K562 (cell line): ENCODE results near the gene CHN2. TPM values are rescaled to one million over a fixed set of nuclear protein-coding genes. Genes with fewer than 3 reads are reported as not detected.

ENCODE experiments used
- ATAC-seq: fragments of 200-7000 bp; cut with Tn5 transposase; 3 replicates; pipeline ENCODE4 v1.9.1; 2020; ENCODE audit warnings: moderate library complexity
- BruUV-seq: library from RNA; stranded (reverse); fragments of 400-500 nt; replicated peaks from 2 replicates; lab custom pipeline; 2021; lab: Mats Ljungman, UMichigan
- CTCF ChIA-PET: fragments of 300-600 bp; formaldehyde crosslinking; extraction: SDS; loops from one replicate; lab custom pipeline; 2021; ENCODE audit warnings: low intra/inter-chr PET ratio; lab: Yijun Ruan, JAX
- POLR2A ChIA-PET: fragments of 300-600, 350-650 bp; sonication (Branson Sonifier 250); formaldehyde crosslinking; extraction: SDS; loops from one replicate; lab custom pipeline; 2021; ENCODE audit warnings: antibody characterized with exemption, inconsistent platforms; lab: Yijun Ruan, JAX
- DNase-seq, 4 experiments: peaks; one replicate each; pipeline versions ENCODE4 v3.0.0 to v3.0.0-alpha.2; 2011 to 2018; ENCODE audit warnings: low spot score in 3 of 4, mixed read lengths in 3 of 4; ENCODE audit errors: extremely low read depth in 1 of 4
- FAIRE-seq: peaks from 2 replicates; lab custom pipeline; 2011; peaks lifted over from hg19 to GRCh38; lab: Jason Lieb, UNC
- H2AFZ ChIP-seq: 2 replicates; pipeline ENCODE4 v1.6.0; 2011; ENCODE audit warnings: low read depth, low read length, control low read depth, inconsistent platforms
- H3K27ac ChIP-seq: fragments of 200-600 bp; 3 replicates; pipeline ENCODE4 v1.8.0; 2011; ENCODE audit warnings: low read depth, mild to moderate bottlenecking, control low read depth, inconsistent platforms, low read length, moderate library complexity, mixed read lengths; ENCODE audit errors: extremely low read depth
- H3K27me3 ChIP-seq, 2 experiments: fragments of 300-600 bp in 1 of 2; 2 replicates in 1 of 2; 3 replicates in 1 of 2; pipeline versions ENCODE4 v1.6.0 to v1.8.0; 2011; ENCODE audit warnings: inconsistent platforms in 2 of 2, low read length in 2 of 2, mild to moderate bottlenecking in 1 of 2, mixed read lengths in 1 of 2, moderate library complexity in 1 of 2; ENCODE audit not compliant: control insufficient read depth in 2 of 2, insufficient read depth in 2 of 2
- H3K36me3 ChIP-seq: fragments of 300-600 bp; 3 replicates; pipeline ENCODE4 v1.8.0; 2011; ENCODE audit warnings: mild to moderate bottlenecking, low read length, inconsistent platforms; ENCODE audit not compliant: control insufficient read depth, insufficient read depth
- H3K4me1 ChIP-seq, 2 experiments: fragments of 200-600 bp in 1 of 2; replicated peaks in 1 of 2; 2 replicates in 1 of 2; 3 replicates in 1 of 2; pipeline versions ENCODE4 v1.5.1 to v1.8.0; 2011; ENCODE audit warnings: inconsistent platforms in 2 of 2, low read length in 2 of 2, mild to moderate bottlenecking in 1 of 2, mixed read lengths in 1 of 2, moderate library complexity in 1 of 2; ENCODE audit not compliant: control insufficient read depth in 2 of 2, insufficient read depth in 2 of 2
- H3K4me2 ChIP-seq: 2 replicates; pipeline ENCODE4 v1.6.1; 2011; ENCODE audit warnings: low read length, control low read depth, inconsistent platforms, mixed read lengths; ENCODE audit not compliant: insufficient read depth
- H3K4me3 ChIP-seq: fragments of 200-600 bp; sonication (generic), shearing (Covaris generic); 2 replicates; pipeline ENCODE4 v1.5.1; 2016; ENCODE audit warnings: control low read depth, inconsistent platforms
- H3K79me2 ChIP-seq: fragments of 200-600 bp; 3 replicates; pipeline ENCODE4 v1.8.0; 2011; ENCODE audit warnings: low read length, inconsistent platforms; ENCODE audit not compliant: control insufficient read depth, insufficient read depth
- H3K9ac ChIP-seq, 2 experiments: 2 replicates each; pipeline versions ENCODE4 v1.6.0 to v1.6.1; 2011; ENCODE audit warnings: low read depth in 2 of 2, low read length in 2 of 2, control low read depth in 1 of 2, inconsistent platforms in 1 of 2, mild to moderate bottlenecking in 1 of 2, mixed read lengths in 1 of 2; ENCODE audit not compliant: insufficient read depth in 1 of 2
- H3K9me1 ChIP-seq: one replicate; pipeline ENCODE4 v1.6.0; 2011; ENCODE audit warnings: inconsistent platforms, mild to moderate bottlenecking, low read length, moderate library complexity; ENCODE audit not compliant: control insufficient read depth, insufficient read depth
- H3K9me3 ChIP-seq: replicated peaks from 2 replicates; pipeline ENCODE4 v1.5.1; 2011; ENCODE audit warnings: low read depth, low read length, inconsistent platforms; ENCODE audit not compliant: control insufficient read depth, insufficient read depth
- H4K20me1 ChIP-seq: replicated peaks from 2 replicates; pipeline ENCODE4 v1.6.1; 2011; ENCODE audit warnings: low read length, inconsistent platforms, mixed read lengths; ENCODE audit not compliant: control insufficient read depth, insufficient read depth
- BCLAF1 ChIP-seq, 2 experiments: fragments of 450-650 bp in 1 of 2; IDR thresholded peaks; 2 replicates each; pipeline ENCODE4 v1.6.1; 2011 to 2017; ENCODE audit warnings: low read depth in 2 of 2, antibody characterized with exemption in 1 of 2, borderline replicate concordance in 1 of 2, low read length in 1 of 2, mild to moderate bottlenecking in 1 of 2, mixed read lengths in 1 of 2; ENCODE audit not compliant: control insufficient read depth in 1 of 2
- MAFF ChIP-seq: IDR thresholded peaks from 2 replicates; pipeline ENCODE4 v1.6.1; 2012; ENCODE audit warnings: low read length, improper control_type of control experiment
- WGBS: fragments of 100-300 bp; shearing (Covaris generic); methylation state at CpG from one replicate; pipeline ENCODE4 v1.1.6; 2016; ENCODE audit warnings: low coverage, mixed read lengths; ENCODE audit not compliant: insufficient coverage; ENCODE audit errors: missing lambda C conversion rate; 5-methylcytosine and 5-hydroxymethylcytosine counted together
- in situ Hi-C: fragments of 300-500 bp; cut with MboI; formaldehyde crosslinking; loops from 4 replicates; pipeline ENCODE4 v1.15.0; 2018; ENCODE audit warnings: inconsistent platforms, mixed read lengths
- intact Hi-C: fragments of 100-400 bp; cut with micrococcal nuclease; formaldehyde crosslinking; loops from 2 replicates; pipeline ENCODE4 v1.14.2; 2022
- polyA plus RNA-seq, 8 experiments: library from polyadenylated mRNA; depleted of rRNA in 4 of 8; stranded (reverse) in 5 of 8; unstranded in 3 of 8; fragments of >200 nt; fragmentation: Nextera tagmentation in 2 of 8; fragmentation: Illumina TruSeq in 1 of 8; extraction: Ambion mirVana in 2 of 8; extraction: Trizol in 1 of 8; gene quantifications; 2 replicates each; pipeline versions ENCODE4 v1.2.1 to v1.2.3, GENCODE V29; 2011 to 2014; ENCODE audit warnings: inconsistent platforms in 1 of 8, missing spikeins in 1 of 8
- total RNA-seq, 7 experiments: library from RNA; depleted of rRNA in 6 of 7; stranded (reverse); fragments of >200 nt in 6 of 7; fragmentation: Illumina TruSeq in 2 of 7; extraction: Trizol in 2 of 7; gene quantifications; 2 replicates each; pipeline versions ENCODE4 v1.2.1 to v1.2.3, GENCODE V29; 2011 to 2021; ENCODE audit warnings: low replicate concordance in 1 of 7
- TF ChIP-seq, protein P1 (sequence below): sonication (generic); formaldehyde crosslinking; IDR thresholded peaks from 2 replicates; pipeline ENCODE4 v1.8.0; 2022; ENCODE audit warnings: missing genetic modification reagents, mild to moderate bottlenecking, moderate library complexity, borderline replicate concordance
- TF ChIP-seq, protein P2 (sequence below): sonication (generic); formaldehyde crosslinking; IDR thresholded peaks from 2 replicates; pipeline ENCODE4 v1.8.0; 2023; ENCODE audit warnings: missing genetic modification reagents, mild to moderate bottlenecking, borderline replicate concordance

CHN2 gene
- total and polyA plus RNA-seq, 9 of the 15 experiments (the other 6 are each of a cell fraction or from before 2014, with no cell fraction given), result 0.12 to 2.1 (median 0.31) TPM; not detected in 1

DNA sequence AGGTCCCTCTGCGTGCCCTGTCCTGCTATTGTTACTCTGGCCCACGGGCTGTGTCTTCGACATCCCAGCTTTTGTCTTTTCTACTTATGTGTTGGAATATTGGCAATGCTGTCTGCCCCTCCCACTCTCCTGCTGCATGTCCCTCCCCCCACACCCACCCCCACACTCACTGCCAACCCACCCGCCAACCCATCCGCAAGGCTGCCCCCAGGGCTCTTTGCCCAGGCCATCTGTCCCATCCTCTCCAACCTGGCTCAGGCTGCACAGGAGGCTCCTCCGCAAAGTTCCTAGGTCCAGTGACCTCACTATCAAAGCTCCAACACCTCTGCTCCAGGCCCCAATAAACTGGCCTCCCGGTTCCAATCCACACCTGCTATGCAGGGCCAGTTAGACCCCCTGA, 202.0 kb downstream of the CHN2 start:
- in situ Hi-C loops, result no loop called here
- intact Hi-C loops, result no loop called here
- no TSS peak for BruUV-seq

More for the DNA sequence above, 202.0 kb downstream of the CHN2 start:
- Histone ChIP-seq H3K79me2 (no peaks in the 10 kb centered on the region), H4K20me1 (no peaks in the 10 kb centered on the region), H3K4me2 (no peak overlapping the region), H3K4me1 (no peaks in the 10 kb centered on the region), H3K4me3 (no peak overlapping the region), H2AFZ (no peak overlapping the region), H3K9ac (no peak overlapping the region), H3K27ac (no peak overlapping the region), H3K27me3 (peaks cover 2 to 25% of the 10 kb centered on the region in 2 experiments; a peak in 2 of 5 replicates), H3K36me3 (no peaks in the 10 kb centered on the region), H3K9me3 (no peaks in the 10 kb centered on the region), H3K9me1 (no peaks in the 10 kb centered on the region)
- FAIRE-seq (no peak), DNase-seq (no peak), ATAC-seq (no peak)
- 9% methylated on average over 7 of the region's 7 CpGs for WGBS
- TF ChIP-seq, protein P1, sequence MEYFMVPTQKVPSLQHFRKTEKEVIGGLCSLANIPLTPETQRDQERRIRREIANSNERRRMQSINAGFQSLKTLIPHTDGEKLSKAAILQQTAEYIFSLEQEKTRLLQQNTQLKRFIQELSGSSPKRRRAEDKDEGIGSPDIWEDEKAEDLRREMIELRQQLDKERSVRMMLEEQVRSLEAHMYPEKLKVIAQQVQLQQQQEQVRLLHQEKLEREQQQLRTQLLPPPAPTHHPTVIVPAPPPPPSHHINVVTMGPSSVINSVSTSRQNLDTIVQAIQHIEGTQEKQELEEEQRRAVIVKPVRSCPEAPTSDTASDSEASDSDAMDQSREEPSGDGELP (CRISPR knock-in tag), result no peak
- TF ChIP-seq BCLAF1 (IDR thresholded peaks at IDR 0.05; ENCODE audit: borderline replicate concordance in 1 of 2, control insufficient read depth in 1 of 2, low read depth in 2 of 2, low read length in 1 of 2) (no peak), MAFF (no peak)
- TF ChIP-seq, protein P2, sequence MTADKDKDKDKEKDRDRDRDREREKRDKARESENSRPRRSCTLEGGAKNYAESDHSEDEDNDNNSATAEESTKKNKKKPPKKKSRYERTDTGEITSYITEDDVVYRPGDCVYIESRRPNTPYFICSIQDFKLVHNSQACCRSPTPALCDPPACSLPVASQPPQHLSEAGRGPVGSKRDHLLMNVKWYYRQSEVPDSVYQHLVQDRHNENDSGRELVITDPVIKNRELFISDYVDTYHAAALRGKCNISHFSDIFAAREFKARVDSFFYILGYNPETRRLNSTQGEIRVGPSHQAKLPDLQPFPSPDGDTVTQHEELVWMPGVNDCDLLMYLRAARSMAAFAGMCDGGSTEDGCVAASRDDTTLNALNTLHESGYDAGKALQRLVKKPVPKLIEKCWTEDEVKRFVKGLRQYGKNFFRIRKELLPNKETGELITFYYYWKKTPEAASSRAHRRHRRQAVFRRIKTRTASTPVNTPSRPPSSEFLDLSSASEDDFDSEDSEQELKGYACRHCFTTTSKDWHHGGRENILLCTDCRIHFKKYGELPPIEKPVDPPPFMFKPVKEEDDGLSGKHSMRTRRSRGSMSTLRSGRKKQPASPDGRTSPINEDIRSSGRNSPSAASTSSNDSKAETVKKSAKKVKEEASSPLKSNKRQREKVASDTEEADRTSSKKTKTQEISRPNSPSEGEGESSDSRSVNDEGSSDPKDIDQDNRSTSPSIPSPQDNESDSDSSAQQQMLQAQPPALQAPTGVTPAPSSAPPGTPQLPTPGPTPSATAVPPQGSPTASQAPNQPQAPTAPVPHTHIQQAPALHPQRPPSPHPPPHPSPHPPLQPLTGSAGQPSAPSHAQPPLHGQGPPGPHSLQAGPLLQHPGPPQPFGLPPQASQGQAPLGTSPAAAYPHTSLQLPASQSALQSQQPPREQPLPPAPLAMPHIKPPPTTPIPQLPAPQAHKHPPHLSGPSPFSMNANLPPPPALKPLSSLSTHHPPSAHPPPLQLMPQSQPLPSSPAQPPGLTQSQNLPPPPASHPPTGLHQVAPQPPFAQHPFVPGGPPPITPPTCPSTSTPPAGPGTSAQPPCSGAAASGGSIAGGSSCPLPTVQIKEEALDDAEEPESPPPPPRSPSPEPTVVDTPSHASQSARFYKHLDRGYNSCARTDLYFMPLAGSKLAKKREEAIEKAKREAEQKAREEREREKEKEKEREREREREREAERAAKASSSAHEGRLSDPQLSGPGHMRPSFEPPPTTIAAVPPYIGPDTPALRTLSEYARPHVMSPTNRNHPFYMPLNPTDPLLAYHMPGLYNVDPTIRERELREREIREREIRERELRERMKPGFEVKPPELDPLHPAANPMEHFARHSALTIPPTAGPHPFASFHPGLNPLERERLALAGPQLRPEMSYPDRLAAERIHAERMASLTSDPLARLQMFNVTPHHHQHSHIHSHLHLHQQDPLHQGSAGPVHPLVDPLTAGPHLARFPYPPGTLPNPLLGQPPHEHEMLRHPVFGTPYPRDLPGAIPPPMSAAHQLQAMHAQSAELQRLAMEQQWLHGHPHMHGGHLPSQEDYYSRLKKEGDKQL, result no peak
- ChIA-PET CTCF (no interaction called here), POLR2A (interaction anchor here (0.6 kb wide), 1 partner anchor 732 kb away, joined by 3 read pairs; no protein-coding TSS in a partner anchor)
